ENCODE results near the gene RASSF5. TPM values are rescaled to one million over a fixed set of nuclear protein-coding genes. Genes with fewer than 3 reads are reported as not detected.

Gene RASSF5
- total RNA-seq, 1 experiment from 2014 or later: 12.4 TPM

DNA sequence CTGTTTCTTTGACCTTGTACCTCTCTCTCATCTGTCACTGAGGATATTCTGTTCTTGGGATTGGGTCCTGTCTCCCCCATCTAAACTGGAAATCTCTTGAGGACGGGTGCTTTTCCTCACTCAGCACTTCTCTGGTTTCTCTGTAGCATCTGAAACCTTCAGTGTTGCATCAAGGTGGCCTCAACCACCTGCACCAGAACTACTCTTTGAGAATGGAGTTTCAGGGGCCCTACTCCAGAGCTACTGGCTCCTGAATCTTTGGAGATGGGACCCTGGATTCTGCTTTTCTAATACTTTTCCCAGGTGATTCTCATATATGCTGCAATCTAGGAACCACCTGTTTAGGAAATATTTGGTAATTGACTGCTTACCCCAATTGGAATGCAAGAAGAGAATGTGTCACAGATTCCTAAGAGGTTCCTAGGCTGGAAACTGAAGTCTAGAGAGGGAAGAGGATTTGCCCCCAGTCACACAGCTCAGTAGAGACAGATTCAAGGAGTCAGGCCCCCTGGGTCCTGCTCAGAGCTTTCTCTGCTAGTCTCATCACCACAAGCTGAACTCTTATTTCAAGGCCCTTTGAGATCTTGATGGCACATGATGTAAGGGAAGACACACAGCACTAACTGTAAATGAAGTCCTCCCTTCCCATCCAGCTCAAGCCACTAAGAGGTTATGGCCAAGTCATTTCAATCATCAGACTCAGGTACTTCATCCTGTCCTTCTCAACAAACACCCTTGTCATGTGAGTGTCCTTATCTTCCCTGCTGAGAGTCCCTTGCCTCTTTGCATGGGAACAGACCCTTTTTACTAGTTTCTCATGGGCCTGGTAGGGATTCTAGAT, 56.3 kb downstream of the RASSF5 start:
- Histone ChIP-seq H3K4me1 (replicated peaks; ENCODE audit: insufficient read depth) (no peaks in the 10 kb centered on the region), H3K4me2 (no peak overlapping the region), H2AFZ (no peak overlapping the region), H3K9me2 (ENCODE audit: insufficient read depth) (no peaks in the 10 kb centered on the region), H3K79me2 (ENCODE audit: low read depth) (no peaks in the 10 kb centered on the region), H3F3A (ENCODE audit: insufficient read depth, low read depth) (0 out of 2 replicates have a peak, but pooled peaks cover 4% of the 10 kb centered on the region), H3K4me3 (no peak overlapping the region), H3K36me3 (ENCODE audit: low read depth) (no peaks in the 10 kb centered on the region), H3K27me3 (ENCODE audit: insufficient read depth, low read depth) (no peaks in the 10 kb centered on the region), H3K9me3 (ENCODE audit: insufficient read depth, low read depth) (no peaks in the 10 kb centered on the region), H3K27ac (no peak overlapping the region), H4K20me1 (ENCODE audit: insufficient read depth) (no peaks in the 10 kb centered on the region)
- ChIA-PET POLR2A (ENCODE audit: unreplicated experiment) (no interaction called here), CTCF (no interaction called here)
- DNase-seq: peak in 1 of 2 experiments; percentile 53
- intact Hi-C loops (cut with micrococcal nuclease; ENCODE audit: unreplicated experiment): no loop called here
- TF ChIP-seq, protein P1, sequence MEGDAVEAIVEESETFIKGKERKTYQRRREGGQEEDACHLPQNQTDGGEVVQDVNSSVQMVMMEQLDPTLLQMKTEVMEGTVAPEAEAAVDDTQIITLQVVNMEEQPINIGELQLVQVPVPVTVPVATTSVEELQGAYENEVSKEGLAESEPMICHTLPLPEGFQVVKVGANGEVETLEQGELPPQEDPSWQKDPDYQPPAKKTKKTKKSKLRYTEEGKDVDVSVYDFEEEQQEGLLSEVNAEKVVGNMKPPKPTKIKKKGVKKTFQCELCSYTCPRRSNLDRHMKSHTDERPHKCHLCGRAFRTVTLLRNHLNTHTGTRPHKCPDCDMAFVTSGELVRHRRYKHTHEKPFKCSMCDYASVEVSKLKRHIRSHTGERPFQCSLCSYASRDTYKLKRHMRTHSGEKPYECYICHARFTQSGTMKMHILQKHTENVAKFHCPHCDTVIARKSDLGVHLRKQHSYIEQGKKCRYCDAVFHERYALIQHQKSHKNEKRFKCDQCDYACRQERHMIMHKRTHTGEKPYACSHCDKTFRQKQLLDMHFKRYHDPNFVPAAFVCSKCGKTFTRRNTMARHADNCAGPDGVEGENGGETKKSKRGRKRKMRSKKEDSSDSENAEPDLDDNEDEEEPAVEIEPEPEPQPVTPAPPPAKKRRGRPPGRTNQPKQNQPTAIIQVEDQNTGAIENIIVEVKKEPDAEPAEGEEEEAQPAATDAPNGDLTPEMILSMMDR (conservative IDR thresholded peaks at IDR 0.05): no peak
- no peak for TF ChIP-seq EZH2 (IDR thresholded peaks at IDR 0.05; ENCODE audit: low read depth)
- no TSS peak for BruUV-seq (replicated peaks)

DNA sequence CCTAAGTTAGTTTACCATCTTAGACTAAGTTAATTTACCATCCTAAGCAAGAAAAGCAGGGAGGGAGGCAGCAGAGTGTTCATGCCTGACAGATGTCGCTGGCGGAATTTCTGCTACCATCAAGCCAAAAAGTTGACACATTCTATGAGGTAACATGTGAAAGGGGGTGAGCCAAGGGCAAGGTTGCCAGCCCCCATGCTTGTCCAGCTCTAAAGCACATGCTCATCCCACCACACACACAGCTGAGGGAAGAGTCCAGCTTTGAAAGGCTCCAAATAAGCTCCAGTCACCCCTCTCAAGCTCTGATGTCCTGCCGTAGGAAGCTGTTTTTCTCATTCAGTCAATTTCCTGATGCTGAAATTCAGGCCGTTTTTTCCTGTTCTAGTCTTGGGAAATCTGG, 58.7 kb downstream of the RASSF5 start:
- intact Hi-C loops (cut with micrococcal nuclease; ENCODE audit: unreplicated experiment): no loop called here
- H3F3A ChIP-seq (ENCODE audit: insufficient read depth, low read depth): 0 out of 2 replicates have a peak, but pooled peaks cover 4% of the 10 kb centered on the region
- H3K27ac ChIP-seq: no peak overlapping the region
- H3K9me3 ChIP-seq (ENCODE audit: insufficient read depth, low read depth): no peaks in the 10 kb centered on the region
- H3K36me3 ChIP-seq (ENCODE audit: low read depth): no peaks in the 10 kb centered on the region
- H3K79me2 ChIP-seq (ENCODE audit: low read depth): no peaks in the 10 kb centered on the region
- ChIA-PET POLR2A (ENCODE audit: unreplicated experiment) (interaction anchor here (0.7 kb wide), 1 partner anchor 227 kb away, joined by 5 read pairs; no protein-coding TSS in a partner anchor), CTCF (no interaction called here)
- no peaks in the 10 kb centered on the region for H3K27me3 ChIP-seq (ENCODE audit: insufficient read depth, low read depth)
- TF ChIP-seq, protein P1 (conservative IDR thresholded peaks at IDR 0.05): no peak
- TF ChIP-seq EZH2 (IDR thresholded peaks at IDR 0.05; ENCODE audit: low read depth): no peak
- H3K4me3 ChIP-seq: no peak overlapping the region
- no peak overlapping the region for H3K4me2 ChIP-seq
- H4K20me1 ChIP-seq (ENCODE audit: insufficient read depth): no peaks in the 10 kb centered on the region
- DNase-seq: no peak
- no peak overlapping the region for H2AFZ ChIP-seq
- no peaks in the 10 kb centered on the region for H3K4me1 ChIP-seq (replicated peaks; ENCODE audit: insufficient read depth)
- no peaks in the 10 kb centered on the region for H3K9me2 ChIP-seq (ENCODE audit: insufficient read depth)
- no TSS peak for BruUV-seq (replicated peaks)

DNA sequence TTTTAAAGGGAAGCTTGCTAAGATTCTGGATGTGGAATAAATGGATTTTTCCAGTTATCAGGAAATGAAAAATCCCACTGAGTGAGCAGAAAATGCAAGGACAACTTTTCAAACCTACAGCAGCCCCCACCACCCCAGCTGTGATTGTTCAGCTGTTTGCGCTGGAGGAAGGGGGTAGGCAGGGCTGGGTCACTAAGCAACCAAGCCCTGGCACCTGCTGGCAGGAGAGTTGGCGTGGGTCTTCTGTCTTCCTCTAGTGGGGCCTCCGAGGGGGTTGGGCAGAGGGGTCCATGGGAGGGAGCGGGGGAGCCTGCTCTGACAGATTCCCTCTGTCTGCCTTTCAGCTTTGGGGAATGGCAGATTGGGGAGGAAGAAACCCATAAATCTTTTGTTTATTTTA, 59.7 kb downstream of the RASSF5 start:
- intact Hi-C loops (cut with micrococcal nuclease; ENCODE audit: unreplicated experiment): no loop called here

More for the DNA sequence above, 59.7 kb downstream of the RASSF5 start:
- Histone ChIP-seq H2AFZ (no peak overlapping the region), H3K79me2 (ENCODE audit: low read depth) (no peaks in the 10 kb centered on the region), H3K4me2 (no peak overlapping the region), H3K4me3 (no peak overlapping the region), H4K20me1 (ENCODE audit: insufficient read depth) (no peaks in the 10 kb centered on the region), H3F3A (ENCODE audit: insufficient read depth, low read depth) (0 out of 2 replicates have a peak, but pooled peaks cover 4% of the 10 kb centered on the region), H3K9me3 (ENCODE audit: insufficient read depth, low read depth) (no peaks in the 10 kb centered on the region), H3K4me1 (replicated peaks; ENCODE audit: insufficient read depth) (no peaks in the 10 kb centered on the region), H3K27ac (no peak overlapping the region), H3K36me3 (ENCODE audit: low read depth) (no peaks in the 10 kb centered on the region), H3K27me3 (ENCODE audit: insufficient read depth, low read depth) (no peaks in the 10 kb centered on the region), H3K9me2 (ENCODE audit: insufficient read depth) (no peaks in the 10 kb centered on the region)
- CTCF ChIA-PET: interaction anchor here (0.7 kb wide), 1 partner anchor 22 kb away, joined by 4 read pairs; no protein-coding TSS in a partner anchor
- POLR2A ChIA-PET (ENCODE audit: unreplicated experiment): no interaction called here
- BruUV-seq (replicated peaks): no TSS peak
- DNase-seq: no peak
- no peak for TF ChIP-seq EZH2 (IDR thresholded peaks at IDR 0.05; ENCODE audit: low read depth)
- TF ChIP-seq, protein P1 (conservative IDR thresholded peaks at IDR 0.05): no peak

Data from PC-9 (cell line).